GM18502 (cell line): ENCODE data around the gene RAPGEF2.
"Not testable (repeated sequence)": the region's sequence is repeated elsewhere in the genome, so short reads cannot be mapped to it uniquely, and the experiment has no call there.

Experiments
- ATAC-seq: cut with Tn5 transposase; IDR thresholded peaks from one replicate; pipeline ENCODE4 v1.9.1; 2021; ENCODE audit warnings: mild to moderate bottlenecking; ENCODE audit not compliant: unreplicated experiment, poor library complexity

RAPGEF2 gene

GRCh38 chr4:159102622-159103383 lies at the start of gene RAPGEF2:
TSS of gene RAPGEF2 (plus strand) at chr4:159103079. CDS start at chr4:159104163, 1,084 bp downstream.
- peak; percentile 85 for ATAC-seq

DNA sequence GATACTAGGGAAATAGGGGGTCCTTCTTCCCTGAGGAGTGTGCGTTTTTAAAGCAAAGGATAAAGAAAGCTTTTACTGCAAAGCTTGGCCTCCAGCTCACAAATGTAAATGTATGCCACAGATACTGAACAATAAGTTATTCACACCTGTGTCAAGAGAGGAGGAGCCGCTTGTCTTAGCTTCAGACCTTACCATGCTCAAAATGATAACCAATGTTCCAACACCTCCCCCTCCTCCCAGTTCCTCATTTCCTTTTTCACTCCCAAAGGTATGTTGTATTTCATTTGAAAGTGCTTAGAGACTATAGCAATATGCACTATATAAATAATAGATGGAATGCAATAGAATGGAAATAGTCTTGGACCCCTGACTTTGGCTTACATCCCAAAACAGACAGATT lies 47.0 kb upstream of the RAPGEF2 start:
- no peak for ATAC-seq

- ATAC-seq: no peak
Measured at GRCh38 chr4:159060161-159060560, 42.7 kb upstream of the RAPGEF2 start.

- no peak for ATAC-seq
Measured at GRCh38 chr4:159062381-159062780, 40.5 kb upstream of the RAPGEF2 start.

- ATAC-seq: no peak
Measured at GRCh38 chr4:159065513-159066240, 37.2 kb upstream of the RAPGEF2 start.

DNA sequence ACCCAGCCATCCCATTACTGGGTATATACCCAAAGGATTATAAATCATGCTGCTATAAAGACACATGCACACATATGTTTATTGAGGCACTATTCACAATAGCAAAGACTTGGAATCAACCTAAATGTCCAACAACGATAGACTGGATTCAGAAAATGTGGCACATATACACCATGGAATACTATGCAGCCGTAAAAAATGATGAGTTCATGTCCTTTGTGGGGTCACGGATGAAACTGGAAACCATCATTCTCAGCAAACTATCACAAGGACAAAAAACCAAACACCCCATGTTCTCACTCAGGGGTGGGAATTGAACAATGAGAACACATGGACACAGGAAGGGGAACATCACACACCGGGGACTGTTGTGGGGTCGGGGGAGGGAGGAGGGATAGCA lies 34.7 kb upstream of the RAPGEF2 start:
- not testable (repeated sequence) for ATAC-seq

GRCh38 chr4:159069922-159070321 lies 33.0 kb upstream of the RAPGEF2 start:
- no peak for ATAC-seq

DNA sequence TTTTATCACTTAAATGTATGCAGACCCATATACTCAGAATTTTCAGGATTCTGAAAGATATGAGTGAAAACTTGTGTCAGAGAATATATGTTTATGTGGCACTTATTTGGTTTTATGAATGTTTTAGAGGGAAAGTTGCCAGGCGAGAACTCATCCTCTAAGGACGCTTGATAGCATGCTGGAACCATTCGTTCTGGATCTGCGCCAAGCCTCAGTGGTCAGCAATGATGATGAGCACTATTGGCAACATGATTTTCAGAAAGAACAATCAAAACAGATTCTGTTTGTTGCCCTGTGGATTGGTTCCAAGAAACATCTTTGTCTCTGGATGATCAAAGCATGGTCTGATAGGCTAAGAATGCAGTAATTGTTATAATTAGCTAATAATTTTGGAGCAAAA lies 32.1 kb upstream of the RAPGEF2 start:
- ATAC-seq: no peak

DNA sequence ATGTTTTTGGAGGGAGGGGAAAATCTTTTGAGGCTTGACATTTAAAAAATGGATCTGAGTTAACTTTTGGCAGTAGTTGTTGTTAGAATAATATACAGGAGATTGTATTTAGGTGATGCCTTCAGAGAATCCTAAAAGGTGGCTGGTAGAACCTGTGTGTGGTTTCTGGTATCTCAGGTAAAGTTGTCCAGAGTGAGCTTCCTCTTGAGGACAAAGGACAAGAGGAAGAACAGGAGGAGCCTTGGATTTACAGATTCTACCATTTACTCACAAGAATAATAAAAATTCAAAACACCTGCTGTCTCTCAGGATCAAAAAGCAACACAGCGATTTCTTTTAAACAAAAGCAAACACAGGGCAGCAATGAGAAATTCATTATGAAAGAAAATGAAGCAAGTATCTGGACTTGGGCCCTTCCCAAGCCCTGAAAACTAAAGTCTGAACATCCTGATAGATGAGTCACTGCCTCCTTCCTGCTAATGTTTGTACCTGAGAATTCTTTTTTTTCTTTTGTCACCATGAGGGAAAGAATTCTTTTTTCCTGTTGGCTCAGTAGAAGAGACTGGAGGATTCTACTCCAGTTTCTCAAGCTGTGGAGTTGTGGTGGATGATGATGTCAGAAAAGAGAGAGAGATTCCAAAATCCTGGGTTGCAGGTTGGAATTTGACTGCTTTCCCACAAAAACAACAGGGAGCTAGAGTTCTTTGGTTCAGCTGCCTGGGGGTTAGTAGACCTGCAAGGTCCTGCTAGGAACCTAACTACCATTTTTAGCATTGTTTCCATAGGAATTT lies 31.5 kb upstream of the RAPGEF2 start:
- ATAC-seq: no peak

DNA sequence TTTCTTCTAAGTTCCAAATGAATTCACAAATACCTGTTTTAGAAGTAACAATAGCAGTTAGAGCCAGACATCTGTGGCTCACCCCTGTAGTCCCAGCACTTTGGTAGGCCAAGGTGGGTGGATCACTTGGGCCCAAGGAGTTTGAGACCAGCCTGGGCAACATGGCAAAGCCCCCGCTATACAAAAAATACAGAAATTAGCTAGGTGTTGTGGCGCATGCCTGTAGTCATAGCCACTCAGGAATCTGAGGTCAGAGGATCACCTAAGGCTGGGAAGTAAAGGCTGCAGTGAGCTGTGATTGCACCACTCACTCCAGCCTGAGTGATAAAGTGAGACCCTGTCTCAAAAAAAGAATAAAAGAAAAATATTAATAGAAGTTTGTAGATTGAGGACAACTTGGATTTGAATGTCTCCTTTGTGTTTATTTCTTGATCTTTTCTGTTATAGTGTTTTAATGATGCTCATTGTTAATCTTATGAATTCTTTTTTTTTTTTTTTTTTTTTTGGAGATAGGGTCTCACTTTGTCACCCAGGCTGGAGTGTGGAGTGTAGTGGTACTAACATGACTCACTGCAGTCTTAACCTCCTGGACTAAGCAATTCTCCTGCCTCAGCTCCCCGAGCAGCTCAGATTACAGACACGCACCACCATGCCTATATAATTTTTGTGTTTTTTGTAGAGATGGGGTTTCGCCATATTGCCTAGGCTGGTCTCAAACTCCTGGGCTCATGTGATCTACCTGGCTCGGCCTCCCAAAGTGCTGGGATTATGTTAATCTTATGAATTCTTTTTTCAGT lies 30.7 kb upstream of the RAPGEF2 start:
- ATAC-seq: no peak

GRCh38 chr4:159075531-159075932 lies 27.3 kb upstream of the RAPGEF2 start:
- ATAC-seq: no peak

- not testable (repeated sequence) for ATAC-seq
Measured at GRCh38 chr4:159077018-159077417, 25.9 kb upstream of the RAPGEF2 start.

DNA sequence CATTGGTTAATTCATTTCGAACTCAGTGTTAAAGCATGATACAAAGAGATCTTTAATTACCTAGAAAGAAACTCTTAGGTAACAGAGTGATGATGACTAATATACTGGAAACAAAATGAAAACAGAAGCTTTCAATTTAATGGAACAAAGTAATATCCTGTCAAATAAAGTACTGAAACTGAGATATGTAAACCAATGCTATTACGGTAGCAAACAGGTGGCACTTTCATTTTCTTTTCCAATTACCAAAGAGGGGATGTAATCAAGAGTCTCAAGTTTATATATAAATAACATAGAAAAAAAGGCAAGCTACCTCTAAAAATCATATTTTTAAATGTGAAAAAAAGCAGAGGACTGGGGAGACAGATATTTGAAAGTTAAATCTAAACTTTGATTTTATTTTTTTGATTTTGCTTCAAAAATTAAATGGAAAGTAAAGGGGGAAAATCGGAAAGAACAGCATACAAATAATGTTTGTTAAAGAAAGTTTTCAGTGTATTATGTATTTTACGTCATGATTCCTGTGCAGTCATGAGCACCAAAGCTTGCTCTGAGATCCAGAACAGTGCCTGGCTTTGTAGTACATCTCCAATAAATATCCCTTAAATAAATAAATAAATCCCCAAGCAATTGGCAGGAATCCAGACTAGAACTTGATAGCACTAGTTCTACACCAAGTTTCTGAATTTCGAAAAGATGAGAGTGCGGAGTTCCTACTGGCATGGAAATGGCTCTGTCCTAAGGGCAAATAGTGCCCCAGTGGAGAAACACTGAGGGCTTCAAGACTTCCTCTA lies 25.0 kb upstream of the RAPGEF2 start:
- ATAC-seq: peak; percentile 99

- no peak for ATAC-seq
Measured at GRCh38 chr4:159079074-159079473, 23.8 kb upstream of the RAPGEF2 start.

- no peak for ATAC-seq
Measured at GRCh38 chr4:159086606-159087005, 16.3 kb upstream of the RAPGEF2 start.

DNA sequence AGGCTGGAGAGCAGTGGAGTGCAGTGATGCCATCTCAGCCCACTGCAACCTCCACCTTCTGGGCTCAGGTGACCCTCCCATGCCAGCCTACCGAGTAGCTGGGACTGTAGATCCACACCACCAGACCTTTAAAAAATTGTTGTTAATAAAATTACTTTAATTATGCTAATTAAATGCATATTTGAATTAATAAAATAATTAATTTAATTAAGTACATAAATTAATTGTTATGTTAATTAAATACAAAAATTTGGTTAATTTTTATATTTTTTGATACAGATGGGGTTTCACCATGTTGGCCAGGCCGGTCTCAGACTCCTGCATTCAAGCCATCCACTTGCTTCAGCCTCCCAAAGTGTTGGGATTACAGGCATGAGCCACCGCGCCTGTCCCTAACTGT lies 12.6 kb upstream of the RAPGEF2 start:
- no peak for ATAC-seq

DNA sequence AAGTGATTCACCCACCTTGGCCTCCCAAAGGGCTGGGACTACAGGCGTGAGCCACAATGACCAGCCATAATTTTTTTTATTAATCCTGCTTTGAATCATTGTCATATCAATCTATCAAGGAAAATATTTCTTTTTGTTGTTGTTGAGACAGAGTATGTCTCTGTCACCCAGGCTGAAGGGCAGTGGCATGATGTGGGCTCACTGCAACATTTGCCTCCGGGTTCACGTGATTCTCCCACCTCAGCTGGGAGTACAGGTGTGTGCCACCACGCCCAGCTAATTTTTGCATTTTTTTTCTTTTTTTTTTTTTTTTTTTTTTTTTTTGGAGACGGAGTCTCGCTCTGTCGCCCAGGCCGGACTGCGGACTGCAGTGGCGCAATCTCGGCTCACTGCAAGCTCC lies 8.7 kb upstream of the RAPGEF2 start:
- not testable (repeated sequence) for ATAC-seq

- no peak for ATAC-seq
Measured at GRCh38 chr4:159096434-159096833, 6.4 kb upstream of the RAPGEF2 start.

- ATAC-seq: no peak
Measured at GRCh38 chr4:159097144-159097543, 5.7 kb upstream of the RAPGEF2 start.
